Erythroblast (primary cell): ENCODE measurements around the gene POLA2.

Experiments
- GATA1 ChIP-seq: IDR thresholded peaks from 2 replicates; pipeline ENCODE4 v1.6.1; 2011; ENCODE audit warnings: low read depth, mild to moderate bottlenecking, control low read depth, low read length, moderate library complexity
- POLR2A ChIP-seq: IDR thresholded peaks from 2 replicates; pipeline ENCODE4 v1.6.1; 2011; ENCODE audit warnings: mild to moderate bottlenecking, low read length

DNA sequence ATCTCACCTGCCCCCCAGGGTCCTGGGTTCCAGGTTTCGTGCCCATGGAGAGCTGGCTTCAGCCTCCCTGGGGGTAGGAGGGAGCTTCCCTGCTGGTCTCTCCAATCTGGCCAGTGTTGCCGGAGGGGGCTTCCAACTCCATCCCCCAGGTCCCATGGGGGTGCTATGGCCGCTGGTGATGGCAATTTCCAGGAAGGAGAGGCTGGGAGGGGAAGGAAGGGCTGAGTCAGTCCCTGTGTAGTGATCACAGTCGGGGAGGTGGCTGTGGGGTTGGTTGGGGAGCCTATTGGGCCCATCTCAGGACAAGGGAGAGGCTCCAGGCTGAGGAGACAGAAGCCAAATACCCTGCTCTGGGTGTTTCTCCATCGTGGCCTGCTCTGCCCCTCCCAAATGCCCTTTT, 47.2 kb downstream of the POLA2 start:
- TF ChIP-seq POLR2A (no peak), GATA1 (no peak)
